PFSK-1 (cell line): ENCODE measurements around the gene STAT6.

Experiments used
- FOXP2 ChIP-seq: optimal IDR thresholded peaks from 2 replicates; pipeline ENCODE3; 2011; ENCODE audit warnings: borderline replicate concordance, control low read depth, inconsistent platforms; ENCODE audit not compliant: insufficient read depth; ENCODE audit errors: extremely low read length, extremely low read depth
- POLR2AphosphoS5 ChIP-seq: IDR thresholded peaks from 2 replicates; pipeline ENCODE4 v1.6.1; 2012; ENCODE audit warnings: low read depth, mild to moderate bottlenecking, control low read depth, low read length, moderate library complexity
- REST ChIP-seq, 2 experiments: IDR thresholded peaks; 2 replicates each; pipeline versions ENCODE4 v1.6.1 to v1.8.0; 2011 to 2012; ENCODE audit warnings: low read depth in 2 of 2, low read length in 2 of 2, control low read depth in 1 of 2, inconsistent platforms in 1 of 2, mild to moderate bottlenecking in 1 of 2, moderate library complexity in 1 of 2; ENCODE audit not compliant: insufficient read depth in 1 of 2
- SIN3A ChIP-seq: IDR thresholded peaks from 2 replicates; pipeline ENCODE4 v1.6.1; 2012; ENCODE audit warnings: mild to moderate bottlenecking, low read length, moderate library complexity, borderline replicate concordance; ENCODE audit not compliant: insufficient read depth
- TAF1 ChIP-seq: IDR thresholded peaks from 2 replicates; pipeline ENCODE4 v1.6.1; 2012; ENCODE audit warnings: low read length, control low read depth, borderline replicate concordance; ENCODE audit not compliant: insufficient read depth

- TF ChIP-seq TAF1: no peak
- TF ChIP-seq POLR2AphosphoS5: no peak
- TF ChIP-seq SIN3A: no peak
- TF ChIP-seq REST (IDR thresholded peaks at IDR 0.05; ENCODE audit: insufficient read depth in 1 of 2, low read depth in 2 of 2, low read length in 2 of 2): no peak
- no peak for TF ChIP-seq FOXP2
Measured at GRCh38 chr12:57066245-57066644, 44.9 kb downstream of the STAT6 start.
